ENCODE data around the gene RUNDC1. TPM values are rescaled to one million over a fixed set of nuclear protein-coding genes. Genes with fewer than 3 reads are reported as not detected.

Gene RUNDC1
- total RNA-seq, 2 experiments from 2014 or later: 11.1 to 22.5 TPM

- no TSS peak for BruUV-seq (replicated peaks)
- H3K9me2 ChIP-seq (ENCODE audit: insufficient read depth, low read length): no peaks in the 10 kb centered on the region
Observed at GRCh38 chr17:42997390-42997983, 17.1 kb downstream of the RUNDC1 start.

GRCh38 chr17:42997984-42998938 is 17.9 kb downstream of the RUNDC1 start, which contains the start of gene RPL27:
RPL27 (plus strand) TSS chr17:42998419; CDS start chr17:42998751, 332 bp downstream.
- Histone ChIP-seq H2AFZ (ENCODE audit: low read length) (peak within 1 kb of the TSS; percentile 86), H3K79me2 (ENCODE audit: insufficient read depth, low read depth, low read length) (peaks cover 30% of the 10 kb centered on the region), H3K4me3 (ENCODE audit: low read depth, low read length, poor library complexity, severe bottlenecking) (peak within 1 kb of the TSS; percentile 95), H3K36me3 (ENCODE audit: insufficient read depth, low read length) (peaks cover 67% of the 10 kb centered on the region), H3K4me1 (ENCODE audit: insufficient read depth, low read length, poor library complexity, severe bottlenecking) (peaks cover 20% of the 10 kb centered on the region), H4K20me1 (ENCODE audit: insufficient read depth, low read length) (peaks cover 14% of the 10 kb centered on the region; the same call in 1 of the 2 replicates), H3K4me2 (ENCODE audit: low read length) (peak within 1 kb of the TSS; percentile 88), H3K27ac (ENCODE audit: low read depth, low read length, poor library complexity, severe bottlenecking) (peak within 1 kb of the TSS; percentile 63), H3K9me2 (ENCODE audit: insufficient read depth, low read length) (no peaks in the 10 kb centered on the region), H3K9me3 (ENCODE audit: low read length) (no peaks in the 10 kb centered on the region)
- DNase-seq (ENCODE audit: low spot score): peak; percentile 100
- TSS peak; percentile 90 for BruUV-seq (replicated peaks)
- POLR2A ChIA-PET: interaction anchor here (0.5 to 2.1 kb wide), 13 partner anchors 10 to 316 kb away, joined by 3 to 21 read pairs (median 3); partner anchors contain the start of gene PSME3
- peak; percentile 93 for TF ChIP-seq CTCF (conservative IDR thresholded peaks at IDR 0.05; ENCODE audit: low read length)
- no peak for TF ChIP-seq EZH2phosphoT487 (IDR thresholded peaks at IDR 0.05; ENCODE audit: borderline replicate concordance, low read depth, low read length)
- intact Hi-C loops (cut with micrococcal nuclease; ENCODE audit: unreplicated experiment): loop anchor here (1.0 to 5.0 kb wide), 4 partner anchors 13 to 166 kb away; partner anchors contain the start of genes PSME3, PTGES3L and RUNDC1
- CTCF ChIA-PET (ENCODE audit: unreplicated experiment): interaction anchor here (1.0 to 1.5 kb wide), 4 partner anchors 13 to 321 kb away, joined by 3 to 5 read pairs (median 4); no protein-coding TSS in a partner anchor

More at GRCh38 chr17:42997390-42997983, 17.1 kb downstream of the RUNDC1 start:
- Histone ChIP-seq H3K36me3 (ENCODE audit: insufficient read depth, low read length) (peaks cover 67% of the 10 kb centered on the region), H3K9me3 (ENCODE audit: low read length) (no peaks in the 10 kb centered on the region), H2AFZ (ENCODE audit: low read length) (peak overlapping the region; percentile 86), H3K4me1 (ENCODE audit: insufficient read depth, low read length, poor library complexity, severe bottlenecking) (peaks cover 20% of the 10 kb centered on the region), H3K4me3 (ENCODE audit: low read depth, low read length, poor library complexity, severe bottlenecking) (peak overlapping the region; percentile 95), H3K4me2 (ENCODE audit: low read length) (peak overlapping the region; percentile 76), H3K79me2 (ENCODE audit: insufficient read depth, low read depth, low read length) (peaks cover 30% of the 10 kb centered on the region), H4K20me1 (ENCODE audit: insufficient read depth, low read length) (peaks cover 14% of the 10 kb centered on the region; the same call in 1 of the 2 replicates), H3K27ac (ENCODE audit: low read depth, low read length, poor library complexity, severe bottlenecking) (peak overlapping the region; percentile 63)
- TF ChIP-seq CTCF (conservative IDR thresholded peaks at IDR 0.05; ENCODE audit: low read length) (no peak), EZH2phosphoT487 (IDR thresholded peaks at IDR 0.05; ENCODE audit: borderline replicate concordance, low read depth, low read length) (no peak)
- ChIA-PET POLR2A (interaction anchor here (0.5 to 2.1 kb wide), 12 partner anchors 11 to 317 kb away, joined by 3 to 21 read pairs (median 4); partner anchors contain the start of gene PSME3), CTCF (ENCODE audit: unreplicated experiment) (interaction anchor here (1.0 to 1.5 kb wide), 4 partner anchors 12 to 320 kb away, joined by 3 to 5 read pairs (median 4); no protein-coding TSS in a partner anchor)
- intact Hi-C loops (cut with micrococcal nuclease; ENCODE audit: unreplicated experiment): loop anchor here (5.0 kb wide), 2 partner anchors 60 to 165 kb away; partner anchors contain the start of gene PSME3
- no peak for DNase-seq (ENCODE audit: low spot score)

All from OCI-LY7 (cell line).